ENCODE results near the gene ZBTB48.
"Not testable (repeated sequence)": the region's sequence is repeated elsewhere in the genome, so short reads cannot be mapped to it uniquely, and the experiment has no call there.

Gene ZBTB48

GRCh38 chr1:6590046-6590445 is 10.3 kb downstream of the ZBTB48 start:
- in situ Hi-C loops (cut with MboI; ENCODE audit: low sequenced_read_pairs), result no loop called here

- in situ Hi-C loops (cut with MboI; ENCODE audit: low sequenced_read_pairs), result no loop called here
Measured at GRCh38 chr1:6591222-6591621, 11.4 kb downstream of the ZBTB48 start.

- in situ Hi-C loops (cut with MboI; ENCODE audit: low sequenced_read_pairs), result no loop called here
Measured at GRCh38 chr1:6591644-6592043, 11.8 kb downstream of the ZBTB48 start.

- in situ Hi-C loops (cut with MboI; ENCODE audit: low sequenced_read_pairs), result no loop called here
Measured at GRCh38 chr1:6592441-6592840, 12.6 kb downstream of the ZBTB48 start.

DNA sequence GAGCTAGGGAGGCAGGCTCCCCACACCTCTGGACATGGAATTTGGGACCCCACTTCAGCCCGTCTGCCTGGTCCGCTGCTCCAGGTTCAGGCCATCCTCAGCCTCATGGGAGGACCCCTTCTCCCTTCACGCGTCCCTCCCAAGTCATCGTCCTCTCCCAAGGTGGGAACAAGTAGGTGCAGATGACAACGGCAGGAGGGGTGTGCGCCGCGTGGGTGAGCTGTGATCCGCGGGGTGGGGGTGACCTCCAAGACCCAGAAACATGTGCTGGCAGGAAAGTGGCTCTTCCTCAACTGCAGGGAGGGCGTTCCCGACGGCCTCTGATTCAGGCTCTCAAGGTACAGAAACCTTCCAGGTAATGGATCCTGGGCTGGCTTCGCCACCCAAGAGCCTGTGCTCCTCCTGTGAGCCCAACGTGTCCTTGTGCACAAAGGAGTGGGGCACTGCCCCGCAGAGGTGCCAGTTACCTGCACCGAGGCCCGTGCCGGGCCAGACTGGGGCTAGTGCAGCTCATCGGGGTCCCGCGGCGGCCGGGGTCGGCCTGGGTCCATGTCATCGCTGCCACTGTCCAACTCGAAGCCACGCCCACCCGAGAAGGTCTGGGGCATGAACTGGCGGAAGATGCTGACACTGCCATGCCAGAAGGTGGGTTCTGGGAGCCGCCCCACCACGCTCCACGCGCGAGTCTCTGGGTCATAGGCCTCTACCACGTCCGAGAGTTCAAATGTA is 13.2 kb downstream of the ZBTB48 start:
- in situ Hi-C loops (cut with MboI; ENCODE audit: low sequenced_read_pairs), result no loop called here

DNA sequence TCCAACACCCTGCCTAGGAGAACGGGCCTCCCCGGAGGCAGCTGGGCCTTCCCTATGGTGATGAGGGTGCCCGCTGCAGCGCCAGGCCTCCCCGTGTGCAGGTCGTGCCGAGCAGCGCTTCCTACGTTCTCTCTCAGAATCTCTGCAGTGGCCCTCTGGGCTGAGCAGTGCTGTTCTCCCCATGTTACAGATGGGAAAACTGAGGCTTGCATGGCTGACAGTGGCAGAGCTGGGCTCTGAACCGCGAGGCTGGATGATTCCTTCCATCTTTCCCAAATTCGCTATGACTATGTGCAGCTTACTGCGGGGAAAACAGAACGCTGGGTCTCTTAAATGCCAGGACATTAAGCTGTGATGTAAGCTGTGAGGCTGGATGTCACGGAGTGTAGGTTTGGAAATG is 14.0 kb downstream of the ZBTB48 start:
- in situ Hi-C loops (cut with MboI; ENCODE audit: low sequenced_read_pairs), result no loop called here

DNA sequence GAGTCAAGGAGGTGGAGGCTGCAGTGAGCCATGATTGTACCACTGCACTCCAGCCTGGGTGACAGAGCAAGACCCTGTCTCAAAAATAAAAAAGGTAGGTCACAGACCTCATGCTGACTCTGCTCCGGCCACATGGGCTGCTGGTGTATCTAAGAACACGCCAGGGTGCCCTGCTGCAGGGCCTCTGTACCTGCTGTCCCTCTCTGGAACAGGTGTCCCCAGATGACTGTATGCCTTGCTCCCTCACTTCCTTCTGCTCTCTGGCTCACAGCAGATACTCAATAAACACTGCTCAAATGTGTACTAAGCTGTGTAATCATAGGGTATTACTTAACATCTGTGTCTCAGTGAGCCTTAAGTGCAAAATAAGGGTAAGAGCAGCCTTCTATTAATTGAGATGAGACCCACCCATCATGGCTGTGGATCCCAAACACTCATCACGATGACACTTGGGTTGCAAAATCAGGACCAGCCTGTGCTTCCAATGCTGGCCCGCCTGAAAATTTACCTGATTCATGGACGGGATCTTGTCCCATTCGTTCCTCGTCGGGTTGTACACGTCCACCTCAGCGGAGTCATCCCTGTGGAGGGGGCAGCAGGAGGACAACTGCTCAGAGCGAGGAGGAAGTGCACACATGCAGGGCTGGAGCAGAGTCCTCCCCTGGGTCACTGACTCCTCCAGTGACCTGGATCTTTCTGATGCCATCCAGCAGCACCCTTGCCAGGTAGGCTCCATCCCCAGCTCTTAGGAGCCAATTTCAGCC is 15.4 kb downstream of the ZBTB48 start:
- in situ Hi-C loops (cut with MboI; ENCODE audit: low sequenced_read_pairs), result no loop called here

GRCh38 chr1:6596351-6596750 is 16.6 kb downstream of the ZBTB48 start:
- in situ Hi-C loops (cut with MboI; ENCODE audit: low sequenced_read_pairs), result no loop called here

- in situ Hi-C loops (cut with MboI; ENCODE audit: low sequenced_read_pairs), result no loop called here
Measured at GRCh38 chr1:6596886-6597776, 17.3 kb downstream of the ZBTB48 start.

- in situ Hi-C loops (cut with MboI; ENCODE audit: low sequenced_read_pairs), result no loop called here
Measured at GRCh38 chr1:6597777-6598131, 18.0 kb downstream of the ZBTB48 start.

GRCh38 chr1:6599141-6599975 is 19.6 kb downstream of the ZBTB48 start:
- in situ Hi-C loops (cut with MboI; ENCODE audit: low sequenced_read_pairs), result no loop called here

DNA sequence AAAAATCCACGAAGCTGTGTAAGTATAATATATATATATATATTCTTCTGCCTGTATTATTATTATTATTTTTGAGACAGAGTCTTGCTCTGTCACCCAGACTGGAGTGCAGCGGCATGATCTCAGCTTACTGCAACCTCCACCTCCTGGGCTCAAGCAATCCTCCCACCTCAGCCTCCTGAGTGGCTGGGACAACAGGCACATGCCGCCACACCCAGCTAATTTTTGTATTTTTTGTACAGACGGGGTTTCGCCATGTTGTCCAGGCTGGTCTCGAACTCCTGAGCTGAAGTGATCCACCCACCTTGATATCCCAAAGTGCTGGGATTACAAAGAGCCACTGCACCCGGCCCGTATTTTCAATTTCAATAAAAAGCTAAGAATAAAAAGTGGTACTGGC is 20.2 kb downstream of the ZBTB48 start:
- in situ Hi-C loops (cut with MboI; ENCODE audit: low sequenced_read_pairs), result not testable (repeated sequence)

DNA sequence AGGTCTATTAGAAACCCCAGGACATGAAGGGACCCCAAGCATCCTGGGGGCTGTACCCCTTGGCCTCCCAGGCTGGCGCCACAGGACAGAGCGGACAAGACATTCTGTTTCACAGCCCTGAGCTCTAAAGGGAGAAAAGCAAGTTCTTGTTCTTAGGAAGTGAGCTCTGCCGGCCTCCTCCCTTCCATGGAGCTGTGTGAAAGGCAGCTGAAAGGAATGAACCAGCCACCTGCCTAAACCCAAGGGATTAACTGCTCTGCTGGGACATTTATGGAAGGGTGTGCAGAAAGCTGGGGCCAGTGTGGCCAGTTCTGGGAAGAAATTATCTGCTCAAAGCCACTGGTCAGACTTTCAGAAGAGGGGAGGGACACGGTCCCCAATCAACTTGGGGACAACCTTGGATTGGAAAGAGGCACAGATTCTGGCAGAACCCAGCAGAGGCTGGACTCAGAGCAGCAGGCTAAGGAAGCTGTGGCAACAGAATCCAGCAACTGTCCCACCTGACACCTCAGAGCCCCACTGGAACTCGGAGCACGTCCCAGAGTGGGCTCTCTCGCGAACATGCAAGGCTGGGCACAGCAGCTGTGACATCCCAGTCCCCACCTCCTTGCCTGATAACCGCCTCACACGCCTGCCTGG is 20.7 kb downstream of the ZBTB48 start:
- in situ Hi-C loops (cut with MboI; ENCODE audit: low sequenced_read_pairs), result no loop called here

- in situ Hi-C loops (cut with MboI; ENCODE audit: low sequenced_read_pairs), result no loop called here
Measured at GRCh38 chr1:6601049-6601922, 21.5 kb downstream of the ZBTB48 start.

DNA sequence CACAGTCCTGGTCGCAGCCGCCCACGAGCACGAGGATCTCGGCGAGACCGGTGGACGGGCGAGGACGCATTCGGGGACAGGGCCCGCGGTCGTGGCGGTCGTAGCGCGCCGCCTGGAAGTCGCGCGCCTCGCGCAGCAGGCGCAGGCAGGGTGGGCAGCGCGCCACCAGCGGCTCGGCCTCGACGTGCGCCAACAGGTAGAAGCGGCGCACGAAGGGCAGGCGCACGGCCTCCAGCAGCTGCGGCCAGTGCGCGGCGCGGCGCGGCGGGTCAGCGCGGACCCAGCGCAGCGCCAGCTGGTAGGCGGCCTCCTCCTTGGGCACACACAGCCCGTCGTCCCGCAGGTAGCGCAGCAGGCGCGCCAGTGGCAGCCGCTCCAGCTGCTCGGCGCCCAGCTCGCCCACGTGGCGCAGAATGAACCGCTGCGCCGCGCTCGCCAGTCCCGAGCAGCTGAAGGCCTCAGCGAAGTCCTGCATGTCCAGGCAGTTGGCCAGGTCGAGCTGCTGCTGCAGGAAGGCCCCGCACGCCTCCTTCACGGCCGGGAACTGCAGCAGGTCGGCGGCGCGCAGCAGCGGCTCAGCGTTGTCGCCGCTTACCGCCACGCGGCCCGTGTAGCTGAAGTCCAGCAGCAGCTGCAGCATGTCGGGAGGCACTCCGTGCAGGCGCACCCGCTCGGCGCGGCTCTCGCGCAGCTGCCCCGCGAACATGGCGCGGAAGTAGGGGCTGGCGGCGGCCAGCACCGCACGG is 22.3 kb downstream of the ZBTB48 start:
- in situ Hi-C loops (cut with MboI; ENCODE audit: low sequenced_read_pairs), result no loop called here

DNA sequence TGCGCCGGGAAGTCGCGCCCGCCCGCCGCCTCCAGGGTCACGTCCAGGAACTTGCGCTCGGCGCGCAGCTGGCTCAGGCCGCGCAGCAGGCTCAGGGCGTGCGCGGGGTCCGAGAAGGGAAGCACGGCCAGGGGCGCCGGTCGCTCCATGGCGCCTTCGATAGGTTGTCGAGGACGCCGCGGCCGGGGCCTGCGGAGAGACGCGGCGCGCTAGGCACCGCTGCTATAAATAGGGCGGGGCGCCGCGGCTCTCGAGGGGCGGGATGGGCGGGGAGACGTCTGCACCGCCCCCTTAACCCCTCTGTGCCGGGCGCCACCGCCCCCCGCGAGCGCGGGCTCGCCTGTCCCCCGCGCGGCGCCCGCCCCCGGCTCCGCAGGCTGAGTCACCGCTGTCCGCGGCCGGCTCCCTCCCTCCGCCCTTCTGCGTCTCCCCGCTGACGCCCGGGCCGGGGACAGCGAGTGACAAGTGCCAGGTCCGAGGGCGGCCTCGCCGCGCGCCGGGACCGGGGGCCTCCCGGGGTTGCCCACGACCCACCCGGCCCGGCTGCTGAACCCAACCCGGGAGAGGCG is 23.0 kb downstream of the ZBTB48 start, which contains the start of gene KLHL21:
TSS of gene KLHL21 (minus strand) at position 201 of the 569 bp plus-strand sequence. CDS start at position 149, 52 bp downstream.
- in situ Hi-C loops (cut with MboI; ENCODE audit: low sequenced_read_pairs), result no loop called here

DNA sequence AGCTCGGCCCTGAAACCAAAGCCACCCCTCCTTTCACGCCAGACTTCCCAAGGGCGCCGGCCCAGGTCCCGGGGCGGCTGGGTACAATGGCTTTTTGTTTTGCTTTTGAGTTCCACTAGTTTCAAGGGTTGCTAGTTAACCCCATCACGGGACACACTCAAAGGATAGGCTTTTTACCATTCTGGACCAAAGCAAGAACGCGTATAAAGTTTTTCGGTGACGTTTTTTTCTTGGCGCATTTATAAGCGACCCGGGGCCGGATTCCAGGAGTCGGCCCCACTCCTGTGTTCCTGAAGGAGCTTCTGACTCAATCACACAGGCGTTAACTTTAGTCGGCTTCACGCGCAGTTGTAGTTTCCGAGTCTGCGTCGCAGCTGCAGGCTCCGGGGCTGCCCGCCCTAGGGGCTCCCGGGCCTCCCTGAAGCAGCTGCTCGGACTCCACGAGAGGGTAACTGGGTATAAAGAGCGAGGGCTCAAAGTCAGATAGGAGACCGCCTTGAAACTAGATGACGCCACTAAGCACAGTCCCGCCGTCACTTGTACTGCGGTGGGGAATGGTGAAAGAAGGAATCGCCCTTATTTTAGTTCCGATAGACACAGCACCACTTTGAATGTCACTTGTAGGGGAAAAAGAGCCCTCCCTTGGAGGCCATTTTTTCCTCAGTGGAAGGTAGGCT is 23.6 kb downstream of the ZBTB48 start:
- in situ Hi-C loops (cut with MboI; ENCODE audit: low sequenced_read_pairs), result no loop called here
